ENCODE measurements around the gene C9orf153.

The C9orf153 gene

GRCh38 chr9:86185872-86186271 lies 73.6 kb downstream of the C9orf153 start:
- DNase-seq = peak in 1 of 2 donors; percentile 1

- DNase-seq = no peak
These were observed 75.3 kb downstream of the C9orf153 start for GRCh38 chr9:86184138-86184524.

- DNase-seq = no peak
These were observed 76.0 kb downstream of the C9orf153 start for GRCh38 chr9:86183229-86184137.

- no peak for DNase-seq
These were observed 77.8 kb downstream of the C9orf153 start for GRCh38 chr9:86181379-86182315.

GRCh38 chr9:86178503-86178902 lies 81.0 kb downstream of the C9orf153 start:
- no peak for DNase-seq

GRCh38 chr9:86177995-86178394 lies 81.5 kb downstream of the C9orf153 start:
- no peak for DNase-seq

GRCh38 chr9:86176468-86176867 lies 83.0 kb downstream of the C9orf153 start:
- no peak for DNase-seq

- no peak for DNase-seq
These were observed 83.6 kb downstream of the C9orf153 start for GRCh38 chr9:86175743-86176456.

- DNase-seq = no peak
These were observed 84.2 kb downstream of the C9orf153 start for GRCh38 chr9:86175223-86175622.

All from hippocampal formation (tissue), 2 donors.